ENCODE results near the gene MSMO1. TPM values are rescaled to one million over a fixed set of nuclear protein-coding genes. Genes with fewer than 3 reads are reported as not detected.
"Not testable (repeated sequence)": the region's sequence is repeated elsewhere in the genome, so short reads cannot be mapped to it uniquely, and the experiment has no call there.

Gene MSMO1
- 19.2 TPM for polyA plus RNA-seq (2013, experiment 1 of 2; ENCODE audit: insufficient read length)
- polyA plus RNA-seq (2013, experiment 2 of 2; ENCODE audit: insufficient read length): 40.2 TPM

DNA sequence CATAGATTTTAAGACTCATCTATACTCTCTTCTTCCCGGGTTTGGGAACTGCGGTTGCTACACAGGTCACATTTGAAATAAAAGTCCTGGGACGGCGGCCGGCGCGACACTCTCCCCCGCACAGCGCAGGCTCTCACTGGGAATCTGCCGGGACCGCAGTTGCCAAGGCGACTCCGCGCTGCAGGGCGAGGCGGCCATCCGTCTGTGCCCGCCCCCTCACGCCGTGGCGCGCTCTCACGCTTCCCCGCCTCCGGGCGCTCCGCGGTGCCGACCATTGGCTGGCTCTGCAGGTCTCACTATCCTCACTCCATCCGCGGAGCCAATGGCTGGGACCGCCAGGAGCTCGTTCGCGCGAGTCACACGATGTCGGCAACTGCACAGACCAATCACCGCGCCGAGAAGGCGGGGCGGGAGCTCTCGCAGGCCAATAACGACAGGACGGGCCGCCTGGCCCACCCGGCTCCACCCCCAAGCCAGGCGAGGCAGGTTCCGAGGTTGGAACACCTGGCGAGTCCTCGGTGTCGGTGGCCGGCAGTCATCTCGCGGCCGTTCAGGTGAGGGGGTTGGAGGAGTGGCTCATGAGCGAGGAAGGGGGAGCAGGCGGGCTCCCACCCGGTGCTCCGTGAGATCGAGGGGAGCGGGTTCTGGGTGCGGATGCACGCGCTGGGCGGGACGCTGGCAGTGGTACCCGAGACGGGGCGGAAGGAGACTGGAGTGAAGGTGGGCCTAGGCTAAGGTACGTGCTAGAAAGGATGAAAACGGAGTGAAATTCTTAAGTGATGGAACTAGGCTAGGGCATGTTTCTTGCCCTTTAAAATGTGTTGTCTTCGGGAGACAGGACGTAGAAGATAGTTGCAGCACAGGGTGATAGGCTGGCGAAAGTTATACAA lies at the start of gene MSMO1:
Gene MSMO1, plus strand, starts transcription at position 459 of the 890 bp plus-strand sequence. CDS start 5,702 bp downstream, outside the sequence.
- peak; percentile 99 for DNase-seq

DNA sequence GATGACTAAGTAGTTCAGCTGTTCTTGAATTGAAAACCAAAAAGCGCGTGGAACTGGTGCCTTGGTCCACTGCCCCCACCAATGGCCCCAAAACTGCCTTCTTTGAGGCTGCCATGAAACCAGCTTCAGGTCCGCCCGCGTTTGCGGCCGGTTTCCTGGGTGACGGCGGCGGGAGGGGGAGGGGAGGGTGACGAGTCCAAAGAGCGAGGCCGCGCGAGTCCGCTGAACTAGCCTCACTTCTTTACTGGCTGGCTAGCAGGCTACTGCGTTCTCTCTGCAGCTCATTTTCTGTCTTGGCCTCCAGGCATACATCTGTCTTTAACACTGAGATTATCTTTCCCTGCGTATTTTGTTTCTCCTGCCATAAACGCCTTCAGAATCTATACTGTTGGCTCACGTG lies 47.9 kb upstream of the MSMO1 start:
- DNase-seq: not testable (repeated sequence)

DNA sequence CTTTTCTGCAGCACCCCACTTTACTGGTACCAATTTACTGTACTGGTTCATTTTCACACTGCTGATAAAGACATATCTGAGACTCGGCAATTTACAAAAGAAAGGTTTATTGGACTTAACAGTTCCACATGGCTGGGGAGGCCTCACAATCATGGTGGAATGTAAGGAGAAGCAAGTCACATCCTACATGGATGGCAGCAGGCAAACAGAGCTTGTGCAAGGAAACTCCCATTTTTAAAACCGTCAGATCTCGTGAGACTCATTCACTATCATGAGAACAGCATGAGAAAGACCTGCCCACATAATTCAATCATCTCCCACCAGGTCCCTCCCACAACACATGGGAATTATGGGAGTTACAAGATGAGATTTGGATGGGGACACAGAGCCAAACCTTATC lies 42.8 kb upstream of the MSMO1 start:
- not testable (repeated sequence) for DNase-seq

DNA sequence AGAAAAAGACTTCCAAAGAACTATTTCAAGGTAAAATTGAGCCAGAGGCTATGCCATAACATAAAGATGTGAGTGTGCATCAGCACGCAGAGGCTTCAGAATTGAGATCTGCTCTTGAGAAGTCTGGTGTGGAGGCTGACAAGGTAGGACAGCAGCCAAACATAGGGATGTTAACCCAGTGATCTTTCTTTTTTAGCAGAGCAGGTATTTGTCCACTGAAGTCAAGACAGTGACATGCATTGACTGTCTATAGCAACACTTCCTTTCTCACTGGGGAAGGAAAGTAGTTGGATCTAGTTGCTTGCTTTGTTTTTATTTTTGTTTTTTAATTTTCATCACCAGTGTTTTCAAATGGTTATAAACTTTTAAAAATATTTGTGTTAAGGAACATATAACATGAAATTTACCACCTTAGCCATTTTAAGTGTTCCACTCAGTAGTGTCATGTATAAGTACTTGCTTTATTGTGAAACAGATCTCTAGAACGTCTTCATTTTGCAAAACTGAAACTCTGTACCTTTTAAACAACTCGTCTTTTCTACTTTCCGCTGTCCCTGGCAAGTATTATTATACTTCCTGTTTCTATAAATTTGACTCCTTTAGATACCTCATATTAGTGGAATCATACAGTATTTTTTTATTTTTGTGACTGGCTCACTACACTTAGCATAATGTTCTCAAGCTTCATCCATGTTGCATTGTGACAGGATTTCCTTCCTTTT lies 40.7 kb upstream of the MSMO1 start:
- not testable (repeated sequence) for DNase-seq

DNA sequence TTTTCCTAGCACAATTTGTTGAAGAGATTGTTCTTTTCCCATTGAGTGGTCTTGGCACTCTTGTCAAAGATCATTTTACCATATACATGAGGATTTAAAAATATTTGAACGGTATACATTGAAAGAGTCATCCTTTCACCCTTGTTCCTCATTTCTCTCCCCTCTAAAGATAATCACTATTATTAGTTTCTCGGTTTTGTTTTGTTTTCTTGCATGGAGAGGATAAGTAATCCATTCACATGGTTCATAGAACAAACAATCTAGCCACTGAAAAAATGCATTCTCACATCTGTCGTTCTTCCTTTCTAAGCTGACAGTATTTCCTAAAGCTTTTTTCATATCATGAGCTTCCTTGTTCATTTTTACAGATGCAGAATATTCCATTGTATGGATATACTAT lies 39.2 kb upstream of the MSMO1 start:
- peak; percentile 8 for DNase-seq

DNA sequence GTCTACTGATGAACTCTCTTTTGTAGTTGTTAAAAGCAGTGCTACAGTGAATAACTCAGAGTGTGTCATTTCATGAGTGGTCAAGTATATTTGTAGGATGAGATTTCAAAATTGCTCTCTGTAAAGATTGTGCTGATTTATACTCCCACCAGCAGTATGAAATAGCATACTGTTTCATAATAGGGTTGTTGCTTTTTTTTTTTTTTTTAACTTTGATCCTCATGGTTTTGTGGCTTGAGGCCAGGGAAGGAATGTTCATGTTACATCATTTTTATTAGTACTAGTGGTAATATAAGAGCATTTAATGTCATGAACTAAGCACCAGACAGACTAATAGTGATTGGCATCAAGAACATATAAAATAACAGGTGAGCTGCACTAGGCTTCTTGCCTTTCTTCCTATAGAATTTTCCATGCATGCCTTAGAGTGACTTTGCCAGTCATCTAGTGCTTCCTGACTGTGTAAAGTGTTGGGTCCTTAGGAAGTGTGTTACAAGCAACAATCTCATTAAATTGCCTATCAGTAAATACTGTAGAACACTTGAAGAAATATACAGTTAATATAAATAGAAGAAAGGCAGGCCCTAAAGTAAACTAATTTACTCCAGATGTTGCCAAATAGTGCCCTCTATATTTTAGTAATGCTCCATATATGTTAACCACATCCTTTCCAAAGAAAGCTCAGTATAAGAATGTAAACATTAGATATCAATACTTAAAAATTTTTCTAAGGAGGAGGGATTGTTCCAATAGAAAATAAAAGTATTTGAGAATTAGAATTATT lies 38.6 kb upstream of the MSMO1 start:
- DNase-seq: peak; percentile 63

DNA sequence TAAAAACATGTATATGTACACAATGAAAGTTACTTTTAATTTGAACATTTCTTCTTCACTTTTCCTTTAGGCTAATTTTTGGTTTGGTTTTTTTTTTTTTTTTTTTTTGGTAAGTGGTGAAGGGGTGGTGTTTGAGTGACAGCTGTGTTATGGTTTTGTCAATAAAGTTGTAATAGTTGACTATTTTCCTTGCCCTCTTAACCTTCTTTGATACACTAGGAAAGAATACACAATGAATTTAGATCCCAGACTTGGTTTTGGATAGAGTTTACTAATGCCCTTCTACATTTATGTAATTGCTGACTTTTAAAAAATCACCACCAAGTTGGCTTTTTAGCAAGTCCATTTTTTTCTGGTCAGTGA lies 38.1 kb upstream of the MSMO1 start:
- no peak for DNase-seq

DNA sequence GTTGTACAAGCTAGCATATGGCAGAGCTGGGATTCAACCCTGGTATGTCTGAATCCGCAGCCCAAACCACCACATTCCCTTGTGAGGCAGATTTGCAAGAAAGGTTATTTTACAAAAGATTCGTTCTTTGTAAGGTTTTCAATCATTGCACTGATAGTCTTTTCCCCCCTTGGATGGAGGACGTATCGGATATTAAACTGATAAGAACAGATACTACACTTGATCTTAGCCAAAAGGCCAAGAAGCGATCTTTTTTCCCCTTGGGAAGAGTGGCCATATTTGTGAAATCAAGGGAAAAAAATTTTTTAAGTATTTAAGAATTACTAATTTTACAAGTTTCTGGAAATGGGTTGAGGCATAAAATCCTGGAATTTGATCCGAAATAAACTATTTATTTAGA lies 34.4 kb upstream of the MSMO1 start:
- peak; percentile 20 for DNase-seq

DNA sequence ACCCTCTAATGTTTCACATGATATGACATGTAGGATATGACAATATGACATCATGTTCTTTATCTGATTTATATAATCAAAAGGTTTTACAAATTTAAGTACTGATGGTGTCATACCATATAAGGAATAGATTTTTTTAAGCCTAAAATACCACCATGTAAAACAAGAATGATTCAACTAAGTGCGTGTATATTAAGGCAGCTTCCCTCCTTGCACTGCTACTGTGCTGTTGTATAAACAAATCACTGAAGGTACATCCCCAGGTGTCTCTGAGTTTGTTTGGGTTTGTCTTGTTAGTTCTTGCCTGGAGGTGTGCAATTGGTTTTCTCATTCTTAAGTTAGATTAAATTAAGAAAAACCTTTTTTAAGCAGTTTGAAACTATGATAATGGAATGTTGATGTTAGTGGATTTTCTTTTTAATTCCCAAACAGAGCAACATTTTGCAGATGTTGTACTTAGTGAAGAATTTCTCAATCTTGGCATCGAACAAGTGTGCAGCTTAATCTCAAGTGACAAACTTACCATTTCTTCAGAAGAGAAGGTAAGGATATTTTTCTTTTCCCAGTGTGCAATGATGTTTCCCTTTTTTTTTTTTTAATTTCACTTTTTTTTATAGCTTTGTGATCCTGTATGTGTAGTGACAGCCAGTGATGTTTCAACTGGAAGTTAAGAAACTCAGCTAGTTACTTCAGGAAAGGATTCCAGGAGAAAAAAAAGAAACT lies 33.4 kb upstream of the MSMO1 start:
- DNase-seq: no peak

DNA sequence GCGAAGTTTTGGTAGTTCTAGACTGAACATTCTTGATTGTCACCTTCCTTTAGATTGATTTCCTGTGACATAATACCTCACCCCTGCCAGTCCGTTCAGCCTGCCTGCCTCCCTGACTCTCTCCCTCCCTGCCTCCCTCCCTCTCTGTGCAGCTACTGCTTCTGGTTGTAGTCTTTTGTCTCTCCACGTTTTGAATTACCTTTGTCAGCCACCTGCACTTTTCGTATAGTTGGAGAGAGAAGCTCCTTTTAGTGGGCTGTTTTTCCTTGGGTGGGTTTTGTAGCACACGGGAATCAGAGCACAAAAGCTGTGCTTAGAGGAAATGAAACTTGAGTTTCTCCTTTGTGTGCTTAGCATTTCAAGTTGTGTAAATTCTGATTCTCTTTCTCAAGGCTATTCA lies 32.6 kb upstream of the MSMO1 start:
- no peak for DNase-seq

DNA sequence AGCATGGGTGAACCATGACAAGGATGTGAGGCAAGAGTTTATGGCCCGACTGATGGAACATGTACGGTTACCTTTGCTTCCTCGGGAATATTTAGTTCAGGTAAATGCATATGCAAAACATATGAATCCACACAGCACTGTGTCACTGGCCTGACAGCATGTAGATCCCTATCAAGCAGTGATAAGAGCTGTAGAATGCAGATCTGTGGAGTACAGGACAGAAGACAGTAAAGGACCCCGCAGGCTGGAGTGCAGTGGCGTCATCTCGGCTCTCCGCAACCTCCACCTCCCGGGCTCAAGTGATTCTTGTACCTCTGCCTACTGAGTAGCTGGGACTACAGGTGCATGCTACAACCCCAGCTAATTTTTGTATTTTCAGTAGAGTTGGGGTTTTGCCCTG lies 29.8 kb upstream of the MSMO1 start:
- DNase-seq: no peak

DNA sequence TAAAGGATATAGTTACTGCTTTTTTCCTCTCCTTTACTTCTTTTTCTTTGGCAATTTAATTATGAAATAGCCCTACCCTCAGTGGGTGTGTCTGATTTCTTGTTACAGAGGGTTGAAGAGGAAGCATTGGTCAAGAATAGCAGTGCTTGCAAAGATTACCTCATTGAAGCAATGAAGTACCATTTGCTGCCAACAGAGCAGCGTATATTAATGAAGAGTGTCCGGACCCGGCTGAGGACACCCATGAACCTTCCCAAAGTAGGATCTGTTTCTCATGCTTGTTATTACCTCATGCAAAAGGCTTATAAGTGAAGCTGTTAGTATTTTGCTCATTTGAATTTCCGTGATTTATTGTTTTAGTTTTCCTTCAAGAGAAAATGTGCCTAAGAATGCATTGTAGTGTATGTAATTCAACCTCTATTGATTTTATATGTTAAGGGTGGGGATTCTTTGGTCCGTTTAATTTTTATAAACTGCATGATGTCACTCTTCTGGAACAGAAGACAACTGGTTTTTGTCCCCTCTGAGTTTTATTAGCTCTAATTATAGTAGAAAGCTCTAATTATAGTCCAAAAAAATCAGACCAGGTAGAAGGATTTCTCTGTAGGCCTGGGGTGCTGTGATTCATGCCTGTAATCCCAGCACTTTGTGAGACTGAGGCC lies 27.9 kb upstream of the MSMO1 start:
- no peak for DNase-seq

DNA sequence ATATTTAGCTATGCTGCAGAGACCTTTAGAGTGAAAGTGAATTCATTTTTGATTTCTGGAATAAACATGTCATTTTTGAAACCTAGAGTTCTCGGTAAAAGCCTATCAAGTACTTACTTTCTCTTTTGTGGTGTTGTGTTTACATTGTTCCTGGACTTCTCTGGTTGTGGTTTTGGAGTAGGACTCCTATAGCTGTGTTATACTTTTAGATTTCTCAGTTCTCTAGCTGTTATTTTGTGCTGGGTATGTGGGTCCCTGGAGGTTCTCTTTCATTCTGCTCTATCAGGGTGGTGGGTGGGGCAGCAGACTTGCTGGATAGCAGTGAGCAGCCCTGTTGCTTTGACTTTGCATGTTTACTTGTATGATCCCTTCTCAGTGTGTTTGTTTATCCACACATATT lies 25.6 kb upstream of the MSMO1 start:
- DNase-seq: no peak

DNA sequence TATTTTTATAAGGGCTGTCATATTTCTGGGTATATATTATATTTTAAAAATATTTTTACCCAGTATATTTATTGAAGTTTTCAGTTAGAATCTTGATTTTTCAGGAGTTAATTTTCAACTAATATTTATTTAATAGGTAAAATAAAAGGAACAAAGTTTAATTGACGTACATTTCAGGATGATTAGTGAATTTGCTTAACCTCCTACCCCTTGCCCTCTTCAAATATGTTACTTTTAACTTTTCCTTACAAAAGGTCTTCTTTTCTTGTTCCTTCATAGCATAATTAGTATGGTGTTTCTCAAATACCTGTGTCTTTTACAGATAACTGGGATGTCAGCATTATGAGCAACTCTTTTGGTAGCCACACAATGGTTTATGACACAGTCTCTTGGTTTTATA lies 24.8 kb upstream of the MSMO1 start:
- no peak for DNase-seq

DNA sequence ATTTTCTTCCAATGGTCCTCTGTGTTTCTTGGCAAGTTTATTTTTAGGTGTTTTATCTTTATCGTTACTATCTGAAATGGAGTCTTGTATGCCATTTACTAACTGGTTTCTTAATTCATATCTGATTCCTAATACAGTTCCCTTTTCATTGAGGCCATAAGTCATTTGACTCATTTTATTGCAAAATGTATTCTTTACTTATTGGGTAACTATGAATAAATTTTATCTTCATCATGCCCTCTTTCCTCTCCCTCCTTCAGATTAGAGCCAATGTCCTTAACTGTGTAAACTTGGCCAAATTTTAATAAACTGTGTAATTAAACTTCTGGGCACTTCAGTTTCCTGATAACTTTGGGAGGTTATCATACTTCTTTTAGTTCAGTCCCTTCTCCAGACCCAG lies 19.3 kb upstream of the MSMO1 start:
- no peak for DNase-seq

DNA sequence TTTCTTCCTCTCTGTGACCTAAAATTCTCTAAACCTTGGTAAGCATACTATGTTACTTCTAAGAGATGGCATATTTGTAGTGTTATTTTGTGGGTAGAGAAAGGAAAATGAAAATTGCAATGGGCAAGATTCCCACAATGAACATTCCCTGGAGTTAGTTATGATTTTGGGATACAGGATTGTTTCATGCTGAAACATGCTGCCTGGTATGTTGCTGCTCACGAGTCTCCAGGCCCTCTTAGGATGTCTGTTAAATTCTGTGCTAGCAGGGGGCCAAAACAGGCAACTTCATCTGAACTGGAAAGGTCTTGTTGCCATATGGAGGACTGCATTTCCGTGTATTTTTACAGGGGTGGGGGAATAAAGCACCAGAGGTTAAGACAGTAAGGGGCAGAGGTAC lies 18.9 kb upstream of the MSMO1 start:
- DNase-seq: peak; percentile 60

DNA sequence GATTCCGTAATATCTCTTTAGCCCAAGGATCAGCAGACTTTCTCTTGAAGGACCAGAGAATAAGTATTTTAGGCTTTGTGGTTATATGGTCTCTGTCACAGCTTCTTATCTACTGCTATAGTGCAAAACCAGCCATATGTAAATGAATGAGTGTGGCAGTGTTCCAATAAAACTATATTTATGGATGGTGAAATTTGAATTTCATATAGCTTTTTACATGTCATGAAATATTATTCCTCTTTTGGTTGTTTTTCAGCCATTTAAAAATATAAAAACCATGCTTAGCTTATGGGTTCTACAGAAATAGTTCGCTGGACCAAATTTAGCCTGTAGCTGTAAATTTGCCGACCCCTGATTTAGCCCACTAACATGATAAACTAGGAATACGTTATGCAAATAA lies 18.0 kb upstream of the MSMO1 start:
- DNase-seq: no peak

DNA sequence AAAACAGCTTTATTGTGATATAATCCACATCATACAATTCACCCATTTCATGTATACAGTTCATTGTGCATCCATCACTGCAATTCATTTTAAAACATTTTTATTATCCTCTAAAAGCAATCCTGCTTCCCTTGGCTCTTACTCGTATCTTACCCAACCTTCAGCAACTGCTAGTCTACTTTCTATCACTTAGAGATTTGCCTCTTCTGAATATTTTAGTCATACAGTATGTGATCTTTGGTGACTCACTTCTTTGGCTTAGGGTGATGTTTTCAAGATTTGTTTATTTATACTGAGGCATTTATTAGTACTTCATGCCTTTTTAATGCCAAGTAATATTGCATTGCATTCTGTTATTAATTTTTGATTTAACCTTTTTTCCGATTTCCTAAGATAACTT lies 15.0 kb upstream of the MSMO1 start:
- peak; percentile 52 for DNase-seq

DNA sequence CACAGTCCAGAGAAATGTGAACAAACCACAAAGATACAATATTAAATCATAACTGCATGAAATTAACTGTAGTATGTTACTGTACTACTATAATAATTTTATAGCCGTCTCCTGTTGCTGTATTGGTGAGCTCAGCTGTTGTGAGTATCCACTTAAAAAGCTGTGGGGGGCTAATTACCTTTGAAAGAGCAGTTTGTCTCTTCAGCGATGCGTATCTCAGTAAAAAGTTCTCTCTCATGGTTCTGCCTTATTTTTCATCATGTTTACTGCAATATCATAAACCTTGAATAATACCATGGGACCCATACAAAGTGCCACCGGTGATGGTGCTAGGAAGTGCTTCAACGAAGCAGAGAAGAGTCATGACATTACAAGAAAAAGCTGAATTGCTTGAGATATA lies 8.4 kb upstream of the MSMO1 start:
- DNase-seq: no peak

DNA sequence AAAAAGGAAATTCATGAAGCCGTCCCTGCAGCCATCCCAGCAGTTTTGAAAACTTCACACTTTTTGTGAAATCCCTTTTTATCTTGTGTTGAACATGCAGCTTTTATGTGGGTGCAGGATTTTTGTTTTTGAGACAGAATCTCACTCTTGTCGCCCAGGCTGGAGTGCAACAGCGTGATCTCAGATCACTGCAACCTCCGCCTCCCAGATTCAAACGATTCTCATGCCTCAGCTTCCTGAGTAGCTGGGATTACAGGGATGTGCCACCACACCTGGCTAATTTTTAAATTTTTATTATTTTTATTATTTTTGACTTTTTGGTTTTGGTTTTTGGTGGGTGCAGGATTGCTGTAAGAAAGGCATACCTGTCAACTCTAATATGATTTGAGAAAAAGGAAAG lies 8.0 kb upstream of the MSMO1 start:
- no peak for DNase-seq

DNA sequence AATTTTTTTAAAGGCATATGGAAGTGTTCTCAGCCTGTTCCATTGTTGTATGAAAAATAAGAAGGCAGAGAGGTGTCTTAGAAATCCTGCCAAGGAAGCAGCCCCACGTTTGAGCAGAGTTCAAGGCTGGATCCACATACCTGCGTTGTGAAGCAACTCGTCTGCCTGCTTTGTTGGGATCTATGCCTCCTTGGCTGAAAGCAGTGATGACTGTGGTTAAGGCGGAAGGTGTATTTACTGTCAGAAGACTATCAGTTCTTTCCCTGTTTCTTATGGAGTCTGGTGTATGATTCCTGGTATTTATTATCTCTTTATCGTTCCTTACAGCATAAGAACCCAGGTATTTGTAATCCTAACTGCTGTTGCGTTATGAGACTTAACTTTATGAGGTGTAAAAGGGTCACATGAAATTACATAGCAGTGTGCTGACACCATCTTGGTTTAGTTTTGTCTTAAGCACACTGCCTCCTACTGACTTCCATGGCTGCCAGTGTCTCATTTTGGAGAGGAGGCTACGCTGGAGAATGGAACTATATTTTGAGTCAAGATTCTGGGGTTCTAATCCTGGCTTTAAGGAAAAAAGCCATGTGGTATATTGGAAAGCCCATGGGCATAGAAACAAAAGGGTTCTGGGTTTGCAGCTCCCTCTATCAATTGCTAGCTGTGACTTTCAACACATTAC lies 3.1 kb upstream of the MSMO1 start:
- no peak for DNase-seq
